MCF 10A (cell line): ENCODE measurements around the gene EMID1. TPM values are rescaled to one million over a fixed set of nuclear protein-coding genes. Genes with fewer than 3 reads are reported as not detected.

Experiments used
- BruUV-seq: library from RNA; stranded (reverse); fragments of 400-500 nt; replicated peaks from 2 replicates; lab custom pipeline; 2021; lab: Mats Ljungman, UMichigan
- CTCF ChIA-PET: fragments of 300-600 bp; sonication (Branson Sonifier 250); formaldehyde crosslinking; extraction: SDS; loops from one replicate; lab custom pipeline; 2021; ENCODE audit warnings: antibody characterized with exemption, inconsistent platforms; lab: Yijun Ruan, JAX
- POLR2A ChIA-PET: fragments of 300-600, 350-650 bp; sonication (Branson Sonifier 250); formaldehyde crosslinking; extraction: SDS; loops from one replicate; lab custom pipeline; 2020; ENCODE audit warnings: antibody characterized with exemption, inconsistent platforms; lab: Yijun Ruan, JAX
- DNase-seq: peaks from one replicate; pipeline ENCODE4 v3.0.0-alpha.2; 2018; ENCODE audit not compliant: unreplicated experiment
- H3K27ac Mint-ChIP-seq: one replicate; pipeline ENCODE4 v1.8.0; 2022; ENCODE audit warnings: mild to moderate bottlenecking, low read depth, mixed read lengths; ENCODE audit not compliant: unreplicated experiment
- H3K27me3 Mint-ChIP-seq: one replicate; pipeline ENCODE4 v1.8.0; 2022; ENCODE audit warnings: mixed read lengths; ENCODE audit not compliant: insufficient read depth, unreplicated experiment
- H3K36me3 Mint-ChIP-seq: one replicate; pipeline ENCODE4 v1.8.0; 2022; ENCODE audit warnings: mild to moderate bottlenecking, moderate library complexity, mixed read lengths; ENCODE audit not compliant: insufficient read depth, unreplicated experiment
- H3K4me1 Mint-ChIP-seq: one replicate; pipeline ENCODE4 v1.8.0; 2022; ENCODE audit warnings: mixed read lengths; ENCODE audit not compliant: insufficient read depth, unreplicated experiment
- H3K4me3 Mint-ChIP-seq: one replicate; pipeline ENCODE4 v1.8.0; 2022; ENCODE audit warnings: mild to moderate bottlenecking, moderate library complexity, mixed read lengths; ENCODE audit not compliant: unreplicated experiment
- H3K9me3 Mint-ChIP-seq: one replicate; pipeline ENCODE4 v1.8.0; 2022; ENCODE audit warnings: mixed read lengths; ENCODE audit not compliant: unreplicated experiment
- intact Hi-C: fragments of 100-400 bp; cut with micrococcal nuclease; formaldehyde crosslinking; loops from 2 replicates; pipeline ENCODE4 v1.14.1; 2022
- total RNA-seq: library from RNA; stranded (reverse); gene quantifications from 2 replicates; pipeline ENCODE4 v1.2.3, GENCODE V29; 2022
- TF ChIP-seq, protein P1 (sequence below): fragments of 200-600 bp; IDR thresholded peaks from one replicate; pipeline ENCODE4 v1.8.0; 2022; ENCODE audit warnings: antibody characterized with exemption, mild to moderate bottlenecking; ENCODE audit not compliant: unreplicated experiment

The EMID1 gene
- total RNA-seq, 1 experiment from 2014 or later, result not detected

DNA sequence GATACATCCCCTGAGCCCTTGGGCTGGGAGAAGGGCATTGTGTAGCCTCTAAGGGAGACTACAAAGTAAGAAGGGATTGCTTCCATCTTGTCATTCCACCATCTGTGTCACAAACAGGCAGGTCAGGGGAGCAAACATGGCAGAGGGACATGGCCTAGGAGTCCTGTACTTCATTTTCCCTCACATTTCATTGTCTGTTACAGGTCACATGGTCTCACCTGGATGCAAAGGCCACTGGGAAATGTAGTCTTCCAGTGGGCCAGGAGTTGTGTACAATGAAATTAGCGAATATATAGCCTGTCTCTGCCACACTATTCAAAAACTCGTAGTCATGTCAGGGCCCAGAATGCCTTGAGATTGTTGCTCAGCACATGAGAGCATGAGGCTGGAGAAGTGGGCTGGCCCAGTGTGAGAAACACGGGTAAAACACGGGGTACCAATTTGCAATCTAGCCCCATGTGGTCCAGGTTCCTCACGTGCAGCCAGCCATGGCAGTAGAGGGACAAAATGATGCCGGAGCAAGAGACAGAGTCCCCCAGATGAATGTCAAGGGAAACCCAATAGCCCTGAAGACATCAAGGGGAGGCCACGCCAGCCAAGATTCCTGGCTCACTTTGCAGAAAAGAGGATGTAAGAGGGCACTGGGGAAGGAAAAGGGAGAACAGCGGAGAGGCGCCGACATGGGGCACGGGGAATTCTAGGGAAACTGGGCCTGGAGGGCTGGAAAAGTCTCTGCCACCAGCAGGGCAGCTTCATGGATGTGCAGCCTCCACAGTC is 47.7 kb upstream of the EMID1 start:
- Mint-ChIP-seq H3K27ac (no peak overlapping the region), H3K9me3 (no peaks in the 10 kb centered on the region), H3K4me3 (no peak overlapping the region), H3K4me1 (peaks cover 6% of the 10 kb centered on the region), H3K36me3 (no peaks in the 10 kb centered on the region), H3K27me3 (peaks cover 19% of the 10 kb centered on the region)
- ChIA-PET CTCF (interaction anchor here (1.2 kb wide), 1 partner anchor 96 kb away, joined by 3 read pairs; no protein-coding TSS in a partner anchor), POLR2A (no interaction called here)
- peak; percentile 5 for DNase-seq
- TF ChIP-seq, protein P1, sequence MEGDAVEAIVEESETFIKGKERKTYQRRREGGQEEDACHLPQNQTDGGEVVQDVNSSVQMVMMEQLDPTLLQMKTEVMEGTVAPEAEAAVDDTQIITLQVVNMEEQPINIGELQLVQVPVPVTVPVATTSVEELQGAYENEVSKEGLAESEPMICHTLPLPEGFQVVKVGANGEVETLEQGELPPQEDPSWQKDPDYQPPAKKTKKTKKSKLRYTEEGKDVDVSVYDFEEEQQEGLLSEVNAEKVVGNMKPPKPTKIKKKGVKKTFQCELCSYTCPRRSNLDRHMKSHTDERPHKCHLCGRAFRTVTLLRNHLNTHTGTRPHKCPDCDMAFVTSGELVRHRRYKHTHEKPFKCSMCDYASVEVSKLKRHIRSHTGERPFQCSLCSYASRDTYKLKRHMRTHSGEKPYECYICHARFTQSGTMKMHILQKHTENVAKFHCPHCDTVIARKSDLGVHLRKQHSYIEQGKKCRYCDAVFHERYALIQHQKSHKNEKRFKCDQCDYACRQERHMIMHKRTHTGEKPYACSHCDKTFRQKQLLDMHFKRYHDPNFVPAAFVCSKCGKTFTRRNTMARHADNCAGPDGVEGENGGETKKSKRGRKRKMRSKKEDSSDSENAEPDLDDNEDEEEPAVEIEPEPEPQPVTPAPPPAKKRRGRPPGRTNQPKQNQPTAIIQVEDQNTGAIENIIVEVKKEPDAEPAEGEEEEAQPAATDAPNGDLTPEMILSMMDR, result no peak
- no TSS peak for BruUV-seq
- intact Hi-C loops, result loop anchor here (10.0 kb wide), 2 partner anchors 83 to 553 kb away; partner anchors contain the start of gene KREMEN1

DNA sequence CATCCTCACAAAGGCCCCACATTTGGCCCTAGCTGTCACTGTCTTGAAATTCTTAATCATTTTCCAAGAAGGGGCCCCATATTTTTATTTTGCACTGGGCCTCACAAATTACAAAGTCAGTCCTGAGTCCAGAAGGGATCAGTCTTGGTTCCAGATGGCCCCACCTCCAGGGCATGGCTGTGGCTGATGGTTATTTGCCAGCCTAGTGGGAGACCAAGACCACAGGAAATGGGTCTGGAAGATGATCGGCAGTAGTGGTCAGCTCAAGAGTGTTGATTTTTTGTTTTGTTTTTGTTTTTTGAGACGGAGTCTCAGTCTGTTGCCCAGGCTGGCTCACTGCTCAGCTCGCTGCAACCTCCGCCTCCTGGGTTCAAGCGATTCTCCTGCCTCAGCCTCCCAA is 47.1 kb upstream of the EMID1 start:
- TF ChIP-seq, protein P1, result no peak
- H3K4me3 Mint-ChIP-seq, result no peak overlapping the region
- intact Hi-C loops, result loop anchor here (10.0 kb wide), 2 partner anchors 84 to 554 kb away; partner anchors contain the start of gene KREMEN1
- peaks cover 6% of the 10 kb centered on the region for H3K4me1 Mint-ChIP-seq
- ChIA-PET CTCF (interaction anchor here (0.7 to 1.2 kb wide), 2 partner anchors 42 to 96 kb away, joined by 3 read pairs; no protein-coding TSS in a partner anchor), POLR2A (no interaction called here)
- DNase-seq, result no peak
- BruUV-seq, result no TSS peak
- no peaks in the 10 kb centered on the region for H3K36me3 Mint-ChIP-seq
- H3K9me3 Mint-ChIP-seq, result no peaks in the 10 kb centered on the region
- H3K27me3 Mint-ChIP-seq, result peaks cover 19% of the 10 kb centered on the region
- no peak overlapping the region for H3K27ac Mint-ChIP-seq

DNA sequence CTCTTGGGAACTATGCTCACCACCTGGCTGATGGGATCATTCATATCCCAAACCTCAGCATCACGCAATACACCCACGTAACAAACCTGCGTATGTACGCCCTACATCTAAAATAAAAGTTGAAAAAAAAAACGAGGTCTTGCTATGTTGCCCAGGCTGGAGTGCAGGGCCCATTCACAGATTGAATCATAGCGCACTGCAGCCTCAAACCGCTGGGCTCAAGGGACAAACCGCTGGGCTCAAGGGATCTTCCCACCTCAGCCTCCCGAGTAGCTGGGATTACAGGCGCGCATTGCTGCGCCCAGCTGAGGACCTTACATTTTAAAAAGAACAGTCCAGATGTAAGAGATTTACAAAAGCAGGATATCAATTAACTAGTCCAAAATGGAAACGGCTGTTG is 41.9 kb upstream of the EMID1 start:
- no peaks in the 10 kb centered on the region for H3K36me3 Mint-ChIP-seq
- H3K4me3 Mint-ChIP-seq, result no peak overlapping the region
- no peak for DNase-seq
- no peak overlapping the region for H3K27ac Mint-ChIP-seq
- peaks cover 19% of the 10 kb centered on the region for H3K27me3 Mint-ChIP-seq
- H3K4me1 Mint-ChIP-seq, result no peaks in the 10 kb centered on the region
- no TSS peak for BruUV-seq
- intact Hi-C loops, result no loop called here
- ChIA-PET CTCF (interaction anchor here (0.5 to 1.3 kb wide), 3 partner anchors 10 to 556 kb away, joined by 3 to 7 read pairs (median 5); no protein-coding TSS in a partner anchor), POLR2A (no interaction called here)
- TF ChIP-seq, protein P1, result no peak
- no peaks in the 10 kb centered on the region for H3K9me3 Mint-ChIP-seq

DNA sequence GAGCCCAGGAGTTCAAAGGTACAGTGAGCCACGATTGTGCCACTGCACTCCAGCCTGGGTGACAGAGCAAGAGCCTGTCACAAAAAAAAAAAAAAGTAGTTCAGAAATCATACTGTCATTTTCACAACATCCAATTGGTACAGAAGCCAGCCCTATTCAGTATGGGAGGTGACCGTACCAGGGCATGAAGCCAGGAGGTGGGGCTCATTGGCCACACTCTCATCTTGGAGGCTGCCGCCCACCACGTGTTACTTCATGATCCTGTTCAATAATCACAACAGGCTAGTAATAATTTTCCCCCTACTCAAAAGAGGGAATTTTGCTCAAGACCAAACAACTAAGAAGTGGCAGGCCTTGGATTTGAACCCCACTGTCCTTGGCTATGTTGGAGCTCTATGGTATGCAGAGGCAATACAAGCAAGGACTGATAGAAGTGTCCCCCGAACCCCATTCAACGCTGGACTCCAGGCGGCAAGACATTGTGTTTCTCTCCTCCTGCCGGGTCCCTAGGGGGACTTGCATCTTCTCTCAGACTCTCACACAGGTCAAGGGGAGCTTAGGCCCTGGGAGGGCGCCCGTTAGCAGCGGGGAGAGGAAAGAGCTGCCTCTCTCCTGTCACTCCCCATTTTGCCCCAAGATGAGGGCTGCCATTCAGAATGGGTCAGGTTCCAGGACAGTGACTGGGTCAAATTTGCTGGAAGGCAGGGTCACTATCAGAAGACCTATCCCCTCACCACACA is 40.2 kb upstream of the EMID1 start:
- TF ChIP-seq, protein P1, result no peak
- intact Hi-C loops, result no loop called here
- ChIA-PET CTCF (interaction anchor here (1.3 kb wide), 1 partner anchor 12 kb away, joined by 5 read pairs; no protein-coding TSS in a partner anchor), POLR2A (no interaction called here)
- H3K9me3 Mint-ChIP-seq, result no peaks in the 10 kb centered on the region
- no peak overlapping the region for H3K4me3 Mint-ChIP-seq
- BruUV-seq, result no TSS peak
- DNase-seq, result no peak
- H3K36me3 Mint-ChIP-seq, result no peaks in the 10 kb centered on the region
- no peak overlapping the region for H3K27ac Mint-ChIP-seq
- no peaks in the 10 kb centered on the region for H3K4me1 Mint-ChIP-seq
- peaks cover 15% of the 10 kb centered on the region for H3K27me3 Mint-ChIP-seq
